GM19438 (cell line): Measurements from ENCODE around the gene IBSP.

Experiments used
- ATAC-seq: cut with Tn5 transposase; IDR thresholded peaks from one replicate; pipeline ENCODE4 v1.9.1; 2021; ENCODE audit warnings: low read depth; ENCODE audit not compliant: unreplicated experiment

IBSP gene

GRCh38 chr4:87799301-87800113 is at the start of gene IBSP:
Gene IBSP (plus strand): TSS chr4:87799554. CDS start chr4:87802362, 2,808 bp downstream.
- no peak for ATAC-seq

GRCh38 chr4:87749883-87750282 is 49.5 kb upstream of the IBSP start:
- no peak for ATAC-seq

GRCh38 chr4:87758270-87758669 is 41.1 kb upstream of the IBSP start:
- ATAC-seq = no peak

GRCh38 chr4:87762311-87762710 is 37.0 kb upstream of the IBSP start:
- ATAC-seq = no peak

GRCh38 chr4:87781569-87781968 is 17.8 kb upstream of the IBSP start:
- ATAC-seq = no peak

- ATAC-seq = no peak
Measured at GRCh38 chr4:87783781-87784180, 15.6 kb upstream of the IBSP start.

- ATAC-seq = no peak
Measured at GRCh38 chr4:87785731-87786509, 13.4 kb upstream of the IBSP start.

- ATAC-seq = no peak
Measured at GRCh38 chr4:87802858-87803257, 3.5 kb downstream of the IBSP start.

- ATAC-seq = no peak
Measured at GRCh38 chr4:87803421-87803820, 4.1 kb downstream of the IBSP start.

- ATAC-seq = no peak
Measured at GRCh38 chr4:87804871-87805270, 5.5 kb downstream of the IBSP start.

- ATAC-seq = no peak
Measured at GRCh38 chr4:87805971-87806370, 6.6 kb downstream of the IBSP start.

- ATAC-seq = no peak
Measured at GRCh38 chr4:87806520-87806919, 7.2 kb downstream of the IBSP start.

- no peak for ATAC-seq
Measured at GRCh38 chr4:87807402-87807801, 8.0 kb downstream of the IBSP start.

GRCh38 chr4:87811977-87812376 is 12.6 kb downstream of the IBSP start:
- ATAC-seq = no peak

- no peak for ATAC-seq
Measured at GRCh38 chr4:87819281-87819919, 20.0 kb downstream of the IBSP start.

- ATAC-seq = no peak
Measured at GRCh38 chr4:87823200-87823599, 23.8 kb downstream of the IBSP start.

- ATAC-seq = no peak
Measured at GRCh38 chr4:87823724-87824123, 24.4 kb downstream of the IBSP start.

- ATAC-seq = no peak
Measured at GRCh38 chr4:87824352-87824751, 25.0 kb downstream of the IBSP start.

GRCh38 chr4:87832669-87833068 is 33.3 kb downstream of the IBSP start, which contains the start of gene MEPE:
Gene MEPE (plus strand): TSS chr4:87832969. CDS start chr4:87834715, 1,746 bp downstream.
- ATAC-seq = no peak

- ATAC-seq = no peak
Measured at GRCh38 chr4:87834401-87834800, 35.0 kb downstream of the IBSP start.

GRCh38 chr4:87835197-87835596 is 35.8 kb downstream of the IBSP start:
- ATAC-seq = no peak
